ENCODE data around the gene GOLIM4. TPM values are rescaled to one million over a fixed set of nuclear protein-coding genes. Genes with fewer than 3 reads are reported as not detected.

Gene GOLIM4
- total and polyA plus RNA-seq, 3 donors from 2014 or later = 9.5 to 21.6 (median 20.1) TPM

GRCh38 chr3:168090306-168091085 is 5.2 kb downstream of the GOLIM4 start:
- Histone ChIP-seq H3K27me3 (no peaks in the 10 kb centered on the region), H3K36me3 (ENCODE audit: low read depth, missing control alignments) (no peaks in the 10 kb centered on the region), H3K27ac (no peak overlapping the region), H3K4me1 (peaks cover 10% of the 10 kb centered on the region), H3K4me3 (no peak overlapping the region), H3K9me3 (no peaks in the 10 kb centered on the region)
- TF ChIP-seq CTCF (IDR thresholded peaks at IDR 0.05) (no peak), POLR2A (IDR thresholded peaks at IDR 0.05) (no peak)
- DNase-seq = no peak
- intact Hi-C loops (cut with DNase I; ENCODE audit: low total_unique reads) = no loop called here
- whole genome bisulfite sequencing, 2 donors = 75 to 90% methylated on average over 6 of the region's 6 CpGs

DNA sequence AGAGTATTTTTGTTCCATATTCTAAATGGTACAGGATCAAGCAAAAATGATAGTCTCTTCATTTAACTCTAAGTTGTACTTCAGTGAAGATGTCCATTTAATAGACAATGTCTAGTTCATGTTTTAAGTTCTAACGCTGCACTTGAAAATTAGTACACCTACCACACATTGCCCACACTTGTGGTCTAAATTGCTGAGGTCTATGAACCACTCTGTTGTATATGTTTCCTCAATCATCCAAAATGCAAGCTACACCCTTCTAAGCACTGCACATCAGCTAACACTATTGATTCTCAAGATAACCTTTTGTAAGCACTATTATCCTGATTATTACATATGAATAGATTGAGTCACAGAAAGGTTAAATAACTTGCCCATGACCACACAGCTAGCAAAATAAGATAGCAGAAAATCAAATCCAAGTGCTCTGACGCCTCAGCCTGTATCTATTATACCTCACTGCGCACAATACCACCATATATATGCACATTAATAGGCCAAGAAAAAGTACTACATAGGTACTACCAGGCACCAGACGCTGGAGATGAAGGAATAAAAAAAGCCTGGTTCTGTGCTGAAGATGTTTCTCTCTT is 6.4 kb downstream of the GOLIM4 start:
- TF ChIP-seq CTCF (IDR thresholded peaks at IDR 0.05) (no peak), POLR2A (IDR thresholded peaks at IDR 0.05) (no peak)
- Histone ChIP-seq H3K9me3 (no peaks in the 10 kb centered on the region), H3K4me3 (no peak overlapping the region), H3K36me3 (ENCODE audit: low read depth, missing control alignments) (no peaks in the 10 kb centered on the region), H3K27me3 (no peaks in the 10 kb centered on the region), H3K4me1 (peaks cover 7% of the 10 kb centered on the region), H3K27ac (no peak overlapping the region)
- no peak for DNase-seq
- intact Hi-C loops (cut with DNase I; ENCODE audit: low total_unique reads) = no loop called here
- 90 to 93% methylated on average over 4 of the region's 4 CpGs for WGBS, 2 donors

- intact Hi-C loops (cut with DNase I; ENCODE audit: low total_unique reads) = no loop called here
- H3K9me3 ChIP-seq = no peaks in the 10 kb centered on the region
- no peak overlapping the region for H3K4me3 ChIP-seq
- WGBS, 2 donors = 64 to 67% methylated on average over 3 of the region's 3 CpGs
- no peaks in the 10 kb centered on the region for H3K36me3 ChIP-seq (ENCODE audit: low read depth, missing control alignments)
- H3K27me3 ChIP-seq = no peaks in the 10 kb centered on the region
- peak in 1 of 3 experiments; percentile 13 for TF ChIP-seq CTCF (IDR thresholded peaks at IDR 0.05)
- TF ChIP-seq POLR2A (IDR thresholded peaks at IDR 0.05) = no peak
- no peak for DNase-seq
- no peak overlapping the region for H3K27ac ChIP-seq
- H3K4me1 ChIP-seq = no peaks in the 10 kb centered on the region
Observed at GRCh38 chr3:168088106-168088720, 7.5 kb downstream of the GOLIM4 start.

GRCh38 chr3:168087539-168087938 is 8.2 kb downstream of the GOLIM4 start:
- no peaks in the 10 kb centered on the region for H3K27me3 ChIP-seq
- 88 to 89% methylated on average over 2 of the region's 2 CpGs for WGBS, 2 donors
- H3K4me3 ChIP-seq = no peak overlapping the region
- no peaks in the 10 kb centered on the region for H3K4me1 ChIP-seq
- intact Hi-C loops (cut with DNase I; ENCODE audit: low total_unique reads) = no loop called here
- no peak for DNase-seq
- no peak overlapping the region for H3K27ac ChIP-seq
- TF ChIP-seq CTCF (IDR thresholded peaks at IDR 0.05) (no peak), POLR2A (IDR thresholded peaks at IDR 0.05) (no peak)
- no peaks in the 10 kb centered on the region for H3K36me3 ChIP-seq (ENCODE audit: low read depth, missing control alignments)
- H3K9me3 ChIP-seq = no peaks in the 10 kb centered on the region

Data from testis (tissue), 3 donors.